ENCODE data around the gene PRKCE. TPM values are rescaled to one million over a fixed set of nuclear protein-coding genes. Genes with fewer than 3 reads are reported as not detected.

The PRKCE gene
- total RNA-seq, 1 experiment from 2014 or later: 14.8 TPM

DNA sequence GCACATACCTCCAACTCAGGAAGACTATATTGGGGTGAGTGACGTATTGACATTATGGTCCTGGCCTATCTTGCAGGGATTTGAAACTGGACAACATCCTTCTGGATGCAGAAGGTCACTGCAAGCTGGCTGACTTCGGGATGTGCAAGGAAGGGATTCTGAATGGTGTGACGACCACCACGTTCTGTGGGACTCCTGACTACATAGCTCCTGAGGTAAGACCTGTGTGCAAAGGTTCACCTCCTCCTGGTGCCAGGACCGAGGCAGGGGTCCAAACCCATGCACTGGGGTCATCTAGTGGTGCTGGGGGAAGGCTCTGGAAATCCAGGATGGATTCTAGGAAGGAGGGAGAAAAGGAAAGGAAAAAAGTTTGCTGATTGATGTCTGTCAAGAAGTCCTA is 493.5 kb downstream of the PRKCE start:
- ATAC-seq: no peak
- no peak overlapping the region for H3K4me2 ChIP-seq (ENCODE audit: low read length)
- ChIA-PET CTCF (no interaction called here), RAD21 (ENCODE audit: low non-redundant PET in 1 of 2, low total read pairs in 2 of 2, uncharacterized antibody in 2 of 2, unreplicated experiment in 2 of 2) (no interaction called here), POLR2A (no interaction called here)
- DNase-seq (ENCODE audit: low read depth, low spot score): no peak
- H3K4me1 ChIP-seq (ENCODE audit: control insufficient read depth in 1 of 2, insufficient read depth in 2 of 2, low read length in 2 of 2): peaks cover 8 to 20% of the 10 kb centered on the region in 2 experiments
- H3K27ac ChIP-seq (ENCODE audit: low read depth, low read length): no peak overlapping the region
- no peaks in the 10 kb centered on the region for H3K9me3 ChIP-seq (ENCODE audit: control insufficient read depth in 1 of 2, insufficient read depth in 1 of 2, low read depth in 1 of 2, low read length in 2 of 2)
- H3K79me2 ChIP-seq (ENCODE audit: insufficient read depth, low read length): no peaks in the 10 kb centered on the region
- no peaks in the 10 kb centered on the region for H3K27me3 ChIP-seq (ENCODE audit: insufficient read depth, low read length)
- H4K20me1 ChIP-seq (ENCODE audit: insufficient read depth): no peaks in the 10 kb centered on the region
- H3K4me3 ChIP-seq (replicated peaks in 1 of 2; ENCODE audit: low read depth in 1 of 2, low read length in 2 of 2): no peak overlapping the region
- intact Hi-C loops (cut with micrococcal nuclease): no loop called here
- H2AFZ ChIP-seq (ENCODE audit: low read depth, low read length, poor library complexity, severe bottlenecking): no peak overlapping the region
- no peaks in the 10 kb centered on the region for H3K9me2 ChIP-seq (ENCODE audit: insufficient read depth)
- H3K9ac ChIP-seq (ENCODE audit: low read length): no peak overlapping the region
- BruUV-seq (replicated peaks): no TSS peak
- H3K36me3 ChIP-seq (ENCODE audit: control insufficient read depth in 1 of 2, insufficient read depth in 2 of 2, low read length in 2 of 2): no peaks in the 10 kb centered on the region
- no peak for TF ChIP-seq SIN3A (IDR thresholded peaks at IDR 0.05; ENCODE audit: low read depth)
- TF ChIP-seq POLR2A (IDR thresholded peaks at IDR 0.05; ENCODE audit: borderline replicate concordance, extremely low read depth, insufficient read depth, insufficient read length): no peak
- TF ChIP-seq EZH2 (IDR thresholded peaks at IDR 0.05): no peak
- TF ChIP-seq, protein P1, sequence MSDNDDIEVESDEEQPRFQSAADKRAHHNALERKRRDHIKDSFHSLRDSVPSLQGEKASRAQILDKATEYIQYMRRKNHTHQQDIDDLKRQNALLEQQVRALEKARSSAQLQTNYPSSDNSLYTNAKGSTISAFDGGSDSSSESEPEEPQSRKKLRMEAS (IDR thresholded peaks at IDR 0.05): no peak
- TF ChIP-seq POLR2AphosphoS5 (IDR thresholded peaks at IDR 0.05; ENCODE audit: low read depth, low read length): no peak
- TF ChIP-seq, protein P2, sequence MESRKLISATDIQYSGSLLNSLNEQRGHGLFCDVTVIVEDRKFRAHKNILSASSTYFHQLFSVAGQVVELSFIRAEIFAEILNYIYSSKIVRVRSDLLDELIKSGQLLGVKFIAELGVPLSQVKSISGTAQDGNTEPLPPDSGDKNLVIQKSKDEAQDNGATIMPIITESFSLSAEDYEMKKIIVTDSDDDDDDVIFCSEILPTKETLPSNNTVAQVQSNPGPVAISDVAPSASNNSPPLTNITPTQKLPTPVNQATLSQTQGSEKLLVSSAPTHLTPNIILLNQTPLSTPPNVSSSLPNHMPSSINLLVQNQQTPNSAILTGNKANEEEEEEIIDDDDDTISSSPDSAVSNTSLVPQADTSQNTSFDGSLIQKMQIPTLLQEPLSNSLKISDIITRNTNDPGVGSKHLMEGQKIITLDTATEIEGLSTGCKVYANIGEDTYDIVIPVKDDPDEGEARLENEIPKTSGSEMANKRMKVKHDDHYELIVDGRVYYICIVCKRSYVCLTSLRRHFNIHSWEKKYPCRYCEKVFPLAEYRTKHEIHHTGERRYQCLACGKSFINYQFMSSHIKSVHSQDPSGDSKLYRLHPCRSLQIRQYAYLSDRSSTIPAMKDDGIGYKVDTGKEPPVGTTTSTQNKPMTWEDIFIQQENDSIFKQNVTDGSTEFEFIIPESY (IDR thresholded peaks at IDR 0.05; ENCODE audit: extremely low read depth, insufficient replicate concordance, low read length): no peak
- TF ChIP-seq, protein P3, sequence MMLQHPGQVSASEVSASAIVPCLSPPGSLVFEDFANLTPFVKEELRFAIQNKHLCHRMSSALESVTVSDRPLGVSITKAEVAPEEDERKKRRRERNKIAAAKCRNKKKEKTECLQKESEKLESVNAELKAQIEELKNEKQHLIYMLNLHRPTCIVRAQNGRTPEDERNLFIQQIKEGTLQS (IDR thresholded peaks at IDR 0.05): no peak
- TF ChIP-seq ZFX (IDR thresholded peaks at IDR 0.05): no peak
- TF ChIP-seq ZNF274 (IDR thresholded peaks at IDR 0.05; ENCODE audit: low read depth, low read length): no peak
- no peak for TF ChIP-seq RAD21 (IDR thresholded peaks at IDR 0.05; ENCODE audit: low read depth)
- TF ChIP-seq CEBPB (IDR thresholded peaks at IDR 0.05; ENCODE audit: low read depth): no peak
- TF ChIP-seq JUND (IDR thresholded peaks at IDR 0.05): no peak
- TF ChIP-seq SP1 (IDR thresholded peaks at IDR 0.05; ENCODE audit: low read depth): no peak
- TF ChIP-seq, protein P4, sequence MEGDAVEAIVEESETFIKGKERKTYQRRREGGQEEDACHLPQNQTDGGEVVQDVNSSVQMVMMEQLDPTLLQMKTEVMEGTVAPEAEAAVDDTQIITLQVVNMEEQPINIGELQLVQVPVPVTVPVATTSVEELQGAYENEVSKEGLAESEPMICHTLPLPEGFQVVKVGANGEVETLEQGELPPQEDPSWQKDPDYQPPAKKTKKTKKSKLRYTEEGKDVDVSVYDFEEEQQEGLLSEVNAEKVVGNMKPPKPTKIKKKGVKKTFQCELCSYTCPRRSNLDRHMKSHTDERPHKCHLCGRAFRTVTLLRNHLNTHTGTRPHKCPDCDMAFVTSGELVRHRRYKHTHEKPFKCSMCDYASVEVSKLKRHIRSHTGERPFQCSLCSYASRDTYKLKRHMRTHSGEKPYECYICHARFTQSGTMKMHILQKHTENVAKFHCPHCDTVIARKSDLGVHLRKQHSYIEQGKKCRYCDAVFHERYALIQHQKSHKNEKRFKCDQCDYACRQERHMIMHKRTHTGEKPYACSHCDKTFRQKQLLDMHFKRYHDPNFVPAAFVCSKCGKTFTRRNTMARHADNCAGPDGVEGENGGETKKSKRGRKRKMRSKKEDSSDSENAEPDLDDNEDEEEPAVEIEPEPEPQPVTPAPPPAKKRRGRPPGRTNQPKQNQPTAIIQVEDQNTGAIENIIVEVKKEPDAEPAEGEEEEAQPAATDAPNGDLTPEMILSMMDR (IDR thresholded peaks at IDR 0.05 in 2 of 3, conservative IDR thresholded peaks at IDR 0.05 in 1 of 3; ENCODE audit: borderline replicate concordance in 1 of 3, insufficient read depth in 1 of 3, low read depth in 2 of 3, low read length in 2 of 3): no peak
- no peak for TF ChIP-seq TCF7L2 (IDR thresholded peaks at IDR 0.05; ENCODE audit: borderline replicate concordance, extremely low read depth, insufficient read depth, insufficient read length)
- TF ChIP-seq YY1 (IDR thresholded peaks at IDR 0.05; ENCODE audit: extremely low read depth, insufficient replicate concordance, low read depth, low read length): no peak
- no peak for TF ChIP-seq FOSL1 (IDR thresholded peaks at IDR 0.05; ENCODE audit: low read depth)
